ENCODE results near the gene PRSS38. TPM values are rescaled to one million over a fixed set of nuclear protein-coding genes. Genes with fewer than 3 reads are reported as not detected.

The PRSS38 gene
- total RNA-seq, 2 donors from 2014 or later, result not detected

DNA sequence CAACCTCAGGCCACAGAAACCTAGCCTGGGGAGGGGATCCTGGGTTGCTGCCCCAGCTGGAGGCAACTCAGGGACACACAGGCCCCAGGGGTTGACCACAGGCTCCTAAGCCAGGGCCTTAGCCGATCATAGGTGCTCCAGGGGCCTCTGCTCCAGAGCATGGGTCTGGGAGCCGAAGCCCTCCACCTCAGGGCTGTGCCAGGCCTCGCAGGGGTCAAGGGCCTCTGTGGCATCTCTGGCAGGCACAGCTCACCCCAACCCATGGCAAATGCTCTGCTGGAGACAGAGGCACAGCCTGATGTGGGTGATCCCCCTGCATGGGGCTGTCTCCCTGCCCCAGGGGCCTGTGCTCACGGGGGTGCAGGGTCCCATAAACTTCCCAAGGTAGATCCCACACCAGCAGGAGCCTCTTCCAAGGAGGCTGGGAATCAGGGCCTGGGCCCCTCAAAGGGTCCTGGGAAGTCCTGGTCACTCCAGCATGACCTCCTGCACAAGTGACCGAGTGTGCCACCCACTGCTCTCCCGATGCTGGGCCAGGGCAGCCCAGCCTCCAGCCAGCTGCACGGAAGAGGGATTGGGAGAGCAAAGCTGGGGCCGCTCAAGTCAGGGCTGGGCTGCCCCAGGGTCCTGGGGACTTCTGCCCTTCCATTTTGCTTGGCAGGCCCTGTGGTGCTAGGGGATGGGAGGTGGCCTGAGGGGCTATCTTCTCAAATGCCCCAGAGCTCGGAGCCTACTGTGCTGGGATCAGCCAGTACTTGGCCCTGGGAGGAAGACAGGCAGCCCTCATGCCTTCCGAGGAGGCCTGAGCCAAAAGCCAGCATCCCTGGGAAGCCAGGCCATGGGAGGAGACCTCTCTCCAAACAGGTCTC lies 22.2 kb upstream of the PRSS38 start:
- peaks cover 5% of the 10 kb centered on the region for H3K27me3 Mint-ChIP-seq
- H3K4me3 Mint-ChIP-seq, result no peak overlapping the region
- no peak for DNase-seq
- no peak overlapping the region for H3K27ac Mint-ChIP-seq
- peaks cover 15% of the 10 kb centered on the region for H3K4me1 Mint-ChIP-seq
- no peaks in the 10 kb centered on the region for H3K9me3 ChIP-seq (ENCODE audit: control insufficient read depth, low read length, poor library complexity, severe bottlenecking)
- no peaks in the 10 kb centered on the region for H3K36me3 Mint-ChIP-seq (ENCODE audit: low read depth)
- no peak for ATAC-seq

DNA sequence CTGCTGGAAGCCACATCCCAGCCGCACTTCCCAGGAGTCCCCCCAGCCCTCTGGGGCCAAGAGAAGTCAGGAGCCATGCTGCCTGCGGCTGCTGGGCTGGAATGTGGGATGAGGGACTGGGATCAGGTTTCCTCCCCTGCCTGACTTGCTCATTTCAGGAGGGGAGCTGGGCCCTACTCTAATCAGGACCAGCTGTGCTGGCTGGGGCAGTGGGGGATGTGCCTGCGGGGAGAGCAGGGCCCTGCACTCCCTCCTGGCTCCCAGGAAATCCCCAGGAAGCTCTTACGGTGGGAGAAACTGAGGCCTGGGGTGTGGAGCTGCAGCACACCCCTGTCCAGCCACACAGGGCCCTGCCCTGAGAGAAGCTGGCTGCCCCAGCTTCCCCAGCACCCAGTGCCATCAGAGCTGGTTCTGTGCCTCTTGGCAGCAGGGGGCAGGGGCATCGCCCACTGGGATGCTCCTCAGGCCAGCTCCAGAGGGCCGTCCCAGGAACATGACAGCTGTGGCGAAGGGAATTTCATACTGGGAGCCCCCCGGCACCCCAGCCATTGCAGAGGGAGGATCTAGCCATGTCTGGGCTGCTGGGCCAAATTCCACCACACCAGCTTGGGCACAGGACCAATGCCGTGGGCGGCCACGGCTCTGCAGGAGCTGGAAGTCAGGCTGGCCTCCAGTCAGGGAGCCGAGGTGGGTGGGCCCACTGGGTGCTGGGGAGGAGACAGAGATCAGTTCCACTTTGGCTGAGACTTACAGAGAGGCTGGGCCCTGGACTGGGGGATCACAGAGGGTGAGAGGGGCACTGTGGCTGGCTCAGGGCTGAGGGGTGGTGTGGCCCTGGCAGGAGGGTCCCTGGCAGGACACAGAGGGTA lies 21.3 kb upstream of the PRSS38 start:
- DNase-seq (no peak), ATAC-seq (no peak)
- Mint-ChIP-seq H3K4me3 (no peak overlapping the region), H3K36me3 (ENCODE audit: low read depth) (no peaks in the 10 kb centered on the region), H3K27ac (no peak overlapping the region), H3K27me3 (peaks cover 5% of the 10 kb centered on the region), H3K4me1 (peaks cover 15% of the 10 kb centered on the region)
- no peaks in the 10 kb centered on the region for H3K9me3 ChIP-seq (ENCODE audit: control insufficient read depth, low read length, poor library complexity, severe bottlenecking)

DNA sequence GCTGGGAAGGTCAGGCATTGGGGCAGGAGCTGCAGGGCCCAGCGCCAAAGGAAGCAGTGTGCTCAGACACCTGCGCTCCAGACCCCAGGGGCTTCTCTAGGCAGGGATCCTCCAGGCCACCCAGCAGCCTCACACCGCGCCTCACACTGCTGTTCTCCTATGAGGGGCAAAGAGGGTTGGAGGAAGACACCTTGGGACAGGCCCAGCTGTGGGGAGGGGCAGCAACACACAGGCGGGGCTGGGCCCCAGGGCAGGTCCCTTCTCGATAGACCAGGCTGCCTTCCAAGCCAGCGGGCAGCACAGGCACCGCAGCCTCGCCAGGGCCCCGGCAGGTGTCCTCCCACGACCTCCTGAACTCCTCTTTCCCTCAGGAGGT lies 20.7 kb upstream of the PRSS38 start:
- no peak for DNase-seq
- H3K9me3 ChIP-seq (ENCODE audit: control insufficient read depth, low read length, poor library complexity, severe bottlenecking), result no peaks in the 10 kb centered on the region
- Mint-ChIP-seq H3K4me3 (no peak overlapping the region), H3K4me1 (peaks cover 12% of the 10 kb centered on the region), H3K36me3 (ENCODE audit: low read depth) (no peaks in the 10 kb centered on the region), H3K27ac (no peak overlapping the region), H3K27me3 (peaks cover 5% of the 10 kb centered on the region)
- ATAC-seq, result no peak

DNA sequence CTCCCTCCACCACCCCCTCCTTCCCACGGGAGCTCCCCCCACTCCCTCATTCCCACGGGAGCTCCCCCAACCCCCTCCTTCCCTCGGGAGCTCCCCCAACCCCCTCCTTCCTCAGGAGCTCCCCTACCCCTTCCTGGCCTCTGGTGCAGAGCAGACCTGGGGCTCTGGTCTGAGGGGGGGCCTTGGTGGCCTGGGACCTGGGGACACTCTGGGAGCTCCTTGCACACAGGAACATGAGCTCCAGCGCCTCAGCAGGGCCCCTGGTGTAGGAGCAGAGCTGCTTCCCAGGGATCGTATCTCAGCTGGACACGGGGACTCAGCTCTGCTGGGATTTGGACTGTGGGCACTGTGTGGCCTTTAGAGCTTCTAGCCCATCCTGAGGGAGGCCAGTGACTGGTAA lies 19.7 kb upstream of the PRSS38 start:
- H3K4me3 Mint-ChIP-seq, result no peak overlapping the region
- H3K27me3 Mint-ChIP-seq, result peaks cover 5% of the 10 kb centered on the region
- H3K4me1 Mint-ChIP-seq, result peaks cover 13% of the 10 kb centered on the region
- no peak for ATAC-seq
- DNase-seq, result no peak
- H3K27ac Mint-ChIP-seq, result no peak overlapping the region
- no peaks in the 10 kb centered on the region for H3K9me3 ChIP-seq (ENCODE audit: control insufficient read depth, low read length, poor library complexity, severe bottlenecking)
- H3K36me3 Mint-ChIP-seq (ENCODE audit: low read depth), result no peaks in the 10 kb centered on the region

DNA sequence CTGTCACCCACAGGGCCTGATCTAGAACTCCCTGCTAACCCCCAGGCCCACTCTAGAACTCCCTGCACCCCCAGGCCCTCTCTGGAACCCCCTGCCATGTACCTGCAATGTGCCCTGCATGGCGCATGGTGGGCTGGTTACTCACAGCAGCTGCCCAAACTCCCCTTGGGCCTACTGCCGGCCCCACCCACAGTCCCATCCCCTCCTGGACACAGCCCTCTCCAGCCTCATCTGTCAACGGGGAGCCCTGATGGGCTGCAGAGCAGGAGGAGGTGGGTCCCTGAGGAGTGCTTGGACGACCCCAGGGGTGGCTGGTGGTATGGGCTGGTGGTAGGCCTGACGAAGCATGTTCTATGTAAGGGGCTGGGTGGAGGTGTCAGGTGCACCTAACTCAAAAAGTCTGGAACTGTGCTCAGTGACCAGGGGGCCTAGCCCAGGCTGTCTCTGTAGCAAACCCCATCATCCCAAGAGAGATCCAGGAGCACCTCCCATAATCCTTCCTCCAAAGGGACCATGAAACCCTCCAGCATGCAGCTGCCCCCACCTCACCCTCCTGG lies 19.0 kb upstream of the PRSS38 start:
- H3K9me3 ChIP-seq (ENCODE audit: control insufficient read depth, low read length, poor library complexity, severe bottlenecking), result no peaks in the 10 kb centered on the region
- no peak overlapping the region for H3K4me3 Mint-ChIP-seq
- H3K4me1 Mint-ChIP-seq, result peaks cover 9% of the 10 kb centered on the region
- H3K27ac Mint-ChIP-seq, result no peak overlapping the region
- H3K36me3 Mint-ChIP-seq (ENCODE audit: low read depth), result no peaks in the 10 kb centered on the region
- H3K27me3 Mint-ChIP-seq, result peaks cover 5% of the 10 kb centered on the region
- DNase-seq (no peak), ATAC-seq (no peak)

DNA sequence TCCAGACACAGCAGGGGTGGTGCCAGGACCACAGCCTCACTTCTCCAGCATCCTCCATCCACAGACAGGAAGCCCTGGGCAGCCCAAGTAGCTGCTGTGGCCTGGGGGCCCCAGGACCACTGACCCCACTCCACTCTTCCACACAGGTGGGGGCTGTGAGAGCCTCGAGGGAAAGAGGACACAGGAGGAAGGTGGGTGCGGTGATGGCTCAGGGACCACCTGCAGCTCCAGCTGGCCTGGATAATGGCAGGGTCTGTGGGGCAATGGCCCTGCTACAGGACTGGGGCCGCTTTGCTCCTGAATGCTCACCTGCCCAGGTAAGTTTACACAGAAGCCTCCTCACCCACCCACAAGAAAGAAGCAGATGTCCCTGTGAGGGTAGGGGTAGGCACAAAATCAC lies 18.3 kb upstream of the PRSS38 start:
- H3K9me3 ChIP-seq (ENCODE audit: control insufficient read depth, low read length, poor library complexity, severe bottlenecking), result no peaks in the 10 kb centered on the region
- no peaks in the 10 kb centered on the region for H3K36me3 Mint-ChIP-seq (ENCODE audit: low read depth)
- H3K27me3 Mint-ChIP-seq, result peaks cover 5% of the 10 kb centered on the region
- peaks cover 5% of the 10 kb centered on the region for H3K4me1 Mint-ChIP-seq
- H3K27ac Mint-ChIP-seq, result no peak overlapping the region
- ATAC-seq (no peak), DNase-seq (no peak)
- H3K4me3 Mint-ChIP-seq, result no peak overlapping the region

DNA sequence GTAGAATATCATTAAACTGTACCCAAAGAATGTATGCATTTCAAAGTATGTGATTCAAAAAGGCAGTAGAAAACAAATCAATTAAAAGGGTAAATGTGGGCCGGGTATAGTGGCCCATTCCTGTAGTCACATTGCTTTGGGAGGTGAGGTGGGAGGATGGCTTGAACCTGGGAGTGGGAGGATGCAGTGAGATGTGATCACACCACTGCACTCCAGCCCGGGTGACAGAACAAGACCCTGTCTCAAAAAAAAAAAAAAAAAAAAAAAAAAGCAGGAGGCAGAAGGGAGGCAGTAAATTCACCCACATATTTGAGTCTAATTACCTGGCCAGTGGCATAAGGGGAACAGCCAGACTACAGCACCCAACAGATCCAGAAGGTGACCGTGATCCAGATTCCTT lies 17.9 kb upstream of the PRSS38 start:
- ATAC-seq, result no peak
- peaks cover 5% of the 10 kb centered on the region for H3K27me3 Mint-ChIP-seq
- peaks cover 5% of the 10 kb centered on the region for H3K4me1 Mint-ChIP-seq
- no peak overlapping the region for H3K27ac Mint-ChIP-seq
- no peak overlapping the region for H3K4me3 Mint-ChIP-seq
- no peaks in the 10 kb centered on the region for H3K9me3 ChIP-seq (ENCODE audit: control insufficient read depth, low read length, poor library complexity, severe bottlenecking)
- no peak for DNase-seq
- H3K36me3 Mint-ChIP-seq (ENCODE audit: low read depth), result no peaks in the 10 kb centered on the region

DNA sequence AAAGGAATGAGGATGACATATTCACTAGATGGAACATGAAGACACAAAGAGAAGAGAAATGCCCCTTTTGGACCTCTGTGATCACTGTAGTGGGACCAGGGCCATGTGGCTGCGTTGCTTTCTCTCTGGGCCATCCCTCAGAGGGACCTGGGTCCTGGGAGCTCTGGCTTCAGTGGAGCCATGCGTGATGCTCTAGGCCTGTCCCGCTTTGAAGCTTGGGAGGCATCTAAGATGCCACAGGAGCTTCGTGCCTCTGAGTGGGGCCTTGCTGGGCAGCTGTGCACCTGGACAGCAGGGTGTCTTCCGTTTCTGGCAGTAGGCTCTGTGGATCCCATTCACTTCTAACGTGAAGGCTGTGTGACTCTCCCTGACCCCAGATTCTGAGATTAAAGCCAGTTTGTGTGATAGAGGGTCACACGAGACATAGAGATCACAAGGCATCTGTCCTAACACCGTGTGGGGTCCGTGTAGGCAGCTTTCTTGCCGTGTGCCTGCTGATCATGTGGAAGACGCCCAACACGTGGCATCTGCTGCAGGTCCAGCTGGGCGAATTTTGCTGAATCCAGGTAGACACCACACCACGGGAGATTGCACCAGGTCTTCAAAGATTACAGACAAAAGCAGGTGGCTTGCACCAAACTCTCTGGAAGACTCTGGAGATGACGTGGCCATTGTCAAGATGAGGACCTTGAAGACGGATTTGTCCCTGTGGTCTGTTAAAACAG lies 17.2 kb upstream of the PRSS38 start:
- H3K4me3 Mint-ChIP-seq, result no peak overlapping the region
- no peak for ATAC-seq
- DNase-seq, result no peak
- H3K36me3 Mint-ChIP-seq (ENCODE audit: low read depth), result no peaks in the 10 kb centered on the region
- peaks cover 5% of the 10 kb centered on the region for H3K27me3 Mint-ChIP-seq
- no peaks in the 10 kb centered on the region for H3K9me3 ChIP-seq (ENCODE audit: control insufficient read depth, low read length, poor library complexity, severe bottlenecking)
- no peak overlapping the region for H3K27ac Mint-ChIP-seq
- H3K4me1 Mint-ChIP-seq, result peaks cover 5% of the 10 kb centered on the region

DNA sequence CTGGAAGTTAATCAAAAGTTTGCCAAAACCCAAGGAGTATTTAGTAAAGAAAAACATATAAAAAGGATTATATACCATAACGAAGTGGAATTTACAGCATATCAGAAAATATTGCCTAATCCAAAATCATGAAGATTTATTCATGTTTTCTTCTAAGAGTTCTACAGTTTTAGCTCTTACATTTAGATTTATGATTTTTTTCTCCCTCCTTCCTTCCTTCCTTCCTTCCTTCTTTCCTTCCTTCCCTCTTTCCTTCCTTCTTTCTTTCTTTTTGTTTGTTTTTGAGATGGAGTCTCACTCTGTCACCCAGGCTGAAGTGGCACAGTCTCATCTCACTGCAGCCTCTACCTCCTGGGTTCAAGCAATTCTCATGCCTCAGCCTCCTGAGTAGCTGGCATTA lies 15.7 kb upstream of the PRSS38 start:
- no peak for ATAC-seq

DNA sequence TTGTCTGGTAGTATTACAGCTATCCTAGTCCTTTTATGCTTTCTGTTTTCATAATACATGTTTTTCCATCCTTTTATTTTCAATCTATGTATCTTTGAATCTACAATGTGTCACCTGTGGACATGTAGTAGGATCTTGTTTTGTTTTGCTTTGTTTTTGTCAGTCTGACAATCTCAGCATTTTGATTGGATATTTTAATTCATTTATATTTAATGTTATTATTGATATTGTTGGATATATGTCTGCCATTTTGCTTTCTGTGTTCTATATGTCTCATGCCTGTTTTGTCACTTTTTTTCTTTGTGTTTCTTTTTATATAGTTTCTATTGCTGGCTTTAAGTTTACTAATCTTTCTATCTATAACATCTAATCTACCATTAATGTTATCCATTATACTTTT lies 11.5 kb upstream of the PRSS38 start:
- ATAC-seq, result no peak
- DNase-seq, result no peak
- Mint-ChIP-seq H3K4me3 (no peak overlapping the region), H3K36me3 (ENCODE audit: low read depth) (no peaks in the 10 kb centered on the region), H3K4me1 (peaks cover 3% of the 10 kb centered on the region), H3K27me3 (peaks cover 10% of the 10 kb centered on the region), H3K27ac (no peak overlapping the region)
- no peaks in the 10 kb centered on the region for H3K9me3 ChIP-seq (ENCODE audit: control insufficient read depth, low read length, poor library complexity, severe bottlenecking)

More for the DNA sequence above, 15.7 kb upstream of the PRSS38 start:
- no peaks in the 10 kb centered on the region for H3K9me3 ChIP-seq (ENCODE audit: control insufficient read depth, low read length, poor library complexity, severe bottlenecking)
- Mint-ChIP-seq H3K27ac (no peak overlapping the region), H3K27me3 (peaks cover 5% of the 10 kb centered on the region), H3K36me3 (ENCODE audit: low read depth) (no peaks in the 10 kb centered on the region), H3K4me1 (peaks cover 2% of the 10 kb centered on the region), H3K4me3 (no peak overlapping the region)
- no peak for DNase-seq

DNA sequence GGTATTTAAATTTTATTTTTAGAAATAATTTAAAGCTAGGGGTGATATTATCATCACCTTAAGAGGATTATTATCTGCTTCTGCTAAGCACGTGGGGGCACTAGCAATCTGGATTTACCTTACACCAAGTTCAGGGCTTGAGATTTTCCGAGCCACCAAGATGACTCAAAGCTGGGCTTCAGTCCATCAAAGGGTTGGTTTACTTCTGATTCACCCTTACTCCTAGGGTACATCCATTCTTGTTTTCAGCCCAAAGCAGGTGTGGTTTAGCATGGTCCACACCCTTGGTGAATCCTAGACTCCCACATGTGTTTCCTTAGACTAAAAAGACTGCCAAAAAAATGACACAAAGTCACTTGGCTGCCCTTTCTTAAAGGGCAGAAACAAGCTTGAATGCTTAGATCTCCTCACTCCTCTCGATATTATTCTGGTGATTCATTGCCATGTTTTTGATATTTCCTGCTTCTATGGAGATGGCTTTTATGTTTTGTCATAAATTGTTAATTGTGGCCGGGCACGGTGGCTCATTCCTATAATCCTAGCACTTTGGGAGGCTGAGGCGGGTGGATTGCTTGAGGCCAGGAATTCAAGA lies 9.8 kb upstream of the PRSS38 start:
- peak overlapping the region; percentile 10 for H3K4me3 Mint-ChIP-seq
- H3K36me3 Mint-ChIP-seq (ENCODE audit: low read depth), result no peaks in the 10 kb centered on the region
- peaks cover 10% of the 10 kb centered on the region for H3K27me3 Mint-ChIP-seq
- H3K9me3 ChIP-seq (ENCODE audit: control insufficient read depth, low read length, poor library complexity, severe bottlenecking), result no peaks in the 10 kb centered on the region
- DNase-seq, result no peak
- no peak overlapping the region for H3K27ac Mint-ChIP-seq
- peaks cover 2% of the 10 kb centered on the region for H3K4me1 Mint-ChIP-seq
- no peak for ATAC-seq

DNA sequence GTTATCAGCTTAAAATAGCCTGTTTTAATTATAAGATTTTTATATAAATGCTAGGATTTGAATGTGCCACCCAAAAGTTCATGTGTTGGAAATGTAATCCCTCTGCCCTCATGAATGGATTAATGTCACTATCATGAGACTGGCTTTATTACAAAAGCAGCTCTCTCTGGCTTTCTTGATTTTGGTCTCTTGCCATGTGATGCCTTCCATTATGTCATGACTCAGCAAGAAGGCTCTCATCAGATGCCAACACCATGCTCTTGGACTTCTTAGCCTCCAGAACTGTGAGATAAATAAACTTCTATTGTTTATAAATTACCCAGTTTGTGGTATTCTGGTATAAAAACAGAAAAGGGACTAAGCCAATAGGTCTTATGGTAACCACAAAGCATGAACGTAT lies 6.9 kb upstream of the PRSS38 start:
- H3K27ac Mint-ChIP-seq, result no peak overlapping the region
- DNase-seq (no peak), ATAC-seq (no peak)
- H3K9me3 ChIP-seq (ENCODE audit: control insufficient read depth, low read length, poor library complexity, severe bottlenecking), result no peaks in the 10 kb centered on the region
- H3K4me1 Mint-ChIP-seq, result peaks cover 2% of the 10 kb centered on the region
- H3K4me3 Mint-ChIP-seq, result no peak overlapping the region
- H3K36me3 Mint-ChIP-seq (ENCODE audit: low read depth), result peaks cover 2% of the 10 kb centered on the region
- peaks cover 10% of the 10 kb centered on the region for H3K27me3 Mint-ChIP-seq
